GM12873 (cell line): ENCODE results near the gene DKKL1.

Experiments used
- TF ChIP-seq, protein P1 (sequence below): IDR thresholded peaks from 2 replicates; pipeline ENCODE4 v1.5.1; 2012; ENCODE audit warnings: low read depth, mild to moderate bottlenecking, moderate library complexity, low read length, control low read depth; ENCODE audit not compliant: insufficient read depth; ENCODE audit errors: missing control alignments

DKKL1 gene

DNA sequence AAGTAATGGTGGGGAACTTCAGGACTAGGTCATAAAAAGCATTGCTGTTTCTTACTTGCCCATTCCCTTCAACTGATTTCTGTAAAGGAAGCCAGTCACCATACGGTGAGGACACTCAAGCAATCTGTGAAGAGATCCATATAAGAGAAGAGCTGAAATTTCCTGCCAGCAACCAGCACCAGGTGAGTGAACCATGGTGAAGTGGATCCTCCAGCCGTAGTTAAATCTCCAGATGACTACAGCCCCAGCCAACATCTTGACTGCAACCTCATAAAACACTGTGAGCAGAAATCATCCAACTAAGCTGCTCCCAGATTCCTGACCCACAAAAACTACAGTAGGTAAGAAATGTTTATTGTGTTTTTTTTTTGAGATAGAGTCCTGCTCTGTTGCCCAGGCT lies 34.9 kb upstream of the DKKL1 start:
- TF ChIP-seq, protein P1, sequence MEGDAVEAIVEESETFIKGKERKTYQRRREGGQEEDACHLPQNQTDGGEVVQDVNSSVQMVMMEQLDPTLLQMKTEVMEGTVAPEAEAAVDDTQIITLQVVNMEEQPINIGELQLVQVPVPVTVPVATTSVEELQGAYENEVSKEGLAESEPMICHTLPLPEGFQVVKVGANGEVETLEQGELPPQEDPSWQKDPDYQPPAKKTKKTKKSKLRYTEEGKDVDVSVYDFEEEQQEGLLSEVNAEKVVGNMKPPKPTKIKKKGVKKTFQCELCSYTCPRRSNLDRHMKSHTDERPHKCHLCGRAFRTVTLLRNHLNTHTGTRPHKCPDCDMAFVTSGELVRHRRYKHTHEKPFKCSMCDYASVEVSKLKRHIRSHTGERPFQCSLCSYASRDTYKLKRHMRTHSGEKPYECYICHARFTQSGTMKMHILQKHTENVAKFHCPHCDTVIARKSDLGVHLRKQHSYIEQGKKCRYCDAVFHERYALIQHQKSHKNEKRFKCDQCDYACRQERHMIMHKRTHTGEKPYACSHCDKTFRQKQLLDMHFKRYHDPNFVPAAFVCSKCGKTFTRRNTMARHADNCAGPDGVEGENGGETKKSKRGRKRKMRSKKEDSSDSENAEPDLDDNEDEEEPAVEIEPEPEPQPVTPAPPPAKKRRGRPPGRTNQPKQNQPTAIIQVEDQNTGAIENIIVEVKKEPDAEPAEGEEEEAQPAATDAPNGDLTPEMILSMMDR: no peak

DNA sequence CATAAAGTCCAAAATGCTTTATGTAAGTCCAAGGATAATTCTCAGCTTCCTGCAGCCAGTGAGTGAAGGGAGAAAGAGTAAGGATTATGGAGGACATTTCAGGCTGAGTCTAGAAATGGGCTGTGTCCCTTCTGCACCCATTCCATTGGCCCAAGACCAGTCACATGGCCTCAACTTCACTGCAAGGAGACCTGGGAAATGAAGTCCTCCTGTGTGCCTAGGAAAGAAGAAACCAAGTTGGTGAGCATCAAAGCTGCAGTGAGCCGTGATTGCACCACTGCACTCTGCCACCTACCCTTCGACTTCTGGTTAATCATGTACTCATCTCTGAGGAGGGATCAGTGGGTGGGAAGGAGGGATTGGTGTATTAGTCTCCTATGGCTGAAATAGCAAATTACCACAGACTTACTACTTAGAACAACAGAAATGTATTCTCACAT lies 32.0 kb upstream of the DKKL1 start:
- TF ChIP-seq, protein P1: no peak

DNA sequence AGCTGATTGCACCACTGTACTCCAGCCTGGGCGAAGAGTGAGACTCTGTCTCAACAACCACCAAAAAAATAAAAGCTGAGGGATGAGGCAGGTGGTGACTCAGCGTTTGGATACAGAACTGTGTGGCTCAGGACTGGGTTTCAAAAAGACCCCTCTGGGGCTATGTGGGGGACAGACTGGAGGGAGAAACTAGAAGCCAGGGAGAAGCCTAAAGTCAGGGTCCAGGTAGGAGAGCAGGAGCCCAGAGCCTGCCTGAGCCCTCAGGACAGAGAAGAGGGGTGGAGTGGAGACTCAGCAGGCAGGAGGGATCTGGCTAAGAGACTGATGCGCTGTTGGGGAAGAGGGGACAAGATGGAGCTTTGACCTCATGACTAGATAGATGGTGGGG lies 30.3 kb upstream of the DKKL1 start:
- TF ChIP-seq, protein P1: no peak

DNA sequence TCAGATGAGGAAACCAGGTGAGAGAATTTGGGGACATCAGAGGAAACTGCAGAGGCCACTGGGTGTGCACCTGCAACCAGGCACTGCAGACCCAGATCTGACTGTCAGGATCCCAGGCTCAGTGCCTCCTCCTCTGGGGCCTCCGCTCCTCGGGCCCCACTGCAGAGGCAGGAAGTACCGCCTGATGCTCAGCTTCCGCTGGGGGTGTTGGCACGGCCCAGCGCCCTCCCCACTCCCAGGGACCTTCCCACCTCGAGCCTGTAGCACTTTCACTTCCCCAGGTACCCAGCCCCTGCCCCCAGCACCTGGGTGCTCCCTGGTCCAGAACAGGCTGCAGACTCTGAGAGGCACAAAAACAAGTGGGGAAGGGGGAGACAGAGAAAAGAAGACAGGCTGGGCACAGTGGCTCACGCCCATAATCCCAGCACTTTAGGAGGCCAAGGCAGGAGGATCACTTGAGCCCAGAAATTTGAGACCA lies 29.8 kb upstream of the DKKL1 start:
- TF ChIP-seq, protein P1: no peak

DNA sequence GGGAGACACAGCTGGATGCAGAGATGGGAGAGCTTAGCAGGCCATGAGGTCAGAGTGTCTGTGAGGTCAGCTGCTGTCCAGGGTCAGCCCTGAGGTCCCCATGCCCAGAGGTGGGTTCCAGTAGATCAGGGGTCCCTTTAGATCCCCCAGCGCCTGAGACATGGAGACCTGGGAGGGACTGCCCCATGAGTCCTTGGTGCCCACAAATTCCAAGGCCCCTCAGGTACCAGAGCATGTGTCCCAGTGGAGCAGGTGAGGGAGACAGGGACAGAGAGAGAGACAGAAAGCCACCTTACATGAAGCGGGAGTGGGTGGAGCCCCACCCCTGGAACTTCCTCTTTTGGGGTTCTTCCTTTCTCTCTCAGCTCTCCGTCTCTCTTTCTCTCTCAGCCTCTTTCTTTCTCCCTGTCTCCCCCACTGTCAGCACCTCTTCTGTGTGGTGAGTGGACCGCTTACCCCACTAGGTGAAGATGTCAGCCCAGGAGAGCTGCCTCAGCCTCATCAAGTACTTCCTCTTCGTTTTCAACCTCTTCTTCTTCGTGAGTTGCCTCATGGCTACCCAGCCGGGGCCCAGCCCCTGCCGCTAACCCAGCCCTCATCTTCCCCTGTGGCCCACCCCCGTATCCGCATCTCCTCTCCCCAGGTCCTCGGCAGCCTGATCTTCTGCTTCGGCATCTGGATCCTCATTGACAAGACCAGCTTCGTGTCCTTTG lies 28.4 kb upstream of the DKKL1 start, which contains the start of gene CD37:
Gene CD37, plus strand, starts transcription at position 336 of the 713 bp plus-strand sequence. Its CDS starts 135 bp downstream, at position 471.
- TF ChIP-seq, protein P1: no peak

DNA sequence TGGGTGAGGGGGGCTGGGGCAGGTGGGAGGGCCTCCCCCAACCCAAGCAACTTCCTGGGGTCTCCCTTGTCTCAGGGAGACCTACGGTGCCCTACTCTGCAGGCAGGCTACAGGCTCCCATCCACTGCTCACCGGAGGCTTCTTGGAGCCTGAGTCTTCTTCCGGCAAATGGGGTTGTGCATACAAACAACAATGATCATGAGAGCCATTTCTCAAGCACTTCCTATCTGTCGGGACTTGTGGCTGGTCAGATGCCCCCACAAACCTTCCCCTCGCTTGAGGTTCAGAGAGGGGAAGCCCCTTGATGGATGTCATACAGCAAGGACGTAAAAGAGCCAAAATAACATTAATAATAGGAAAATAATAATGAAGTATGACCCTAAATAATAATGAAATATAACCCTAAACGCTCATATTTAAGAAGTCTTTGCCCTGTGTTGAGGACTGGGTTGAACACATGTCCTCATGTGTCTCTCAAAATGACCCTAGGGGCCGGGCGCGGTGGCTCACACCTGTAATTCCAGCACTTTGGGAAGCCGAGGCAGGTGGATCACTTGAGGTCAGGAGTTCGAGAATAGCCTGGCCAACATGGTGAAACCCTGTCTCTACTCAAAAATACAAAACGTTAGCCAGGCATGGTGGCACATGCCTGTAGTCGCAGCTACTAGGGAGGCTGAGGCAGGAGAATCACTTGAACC lies 27.7 kb upstream of the DKKL1 start:
- TF ChIP-seq, protein P1: no peak

DNA sequence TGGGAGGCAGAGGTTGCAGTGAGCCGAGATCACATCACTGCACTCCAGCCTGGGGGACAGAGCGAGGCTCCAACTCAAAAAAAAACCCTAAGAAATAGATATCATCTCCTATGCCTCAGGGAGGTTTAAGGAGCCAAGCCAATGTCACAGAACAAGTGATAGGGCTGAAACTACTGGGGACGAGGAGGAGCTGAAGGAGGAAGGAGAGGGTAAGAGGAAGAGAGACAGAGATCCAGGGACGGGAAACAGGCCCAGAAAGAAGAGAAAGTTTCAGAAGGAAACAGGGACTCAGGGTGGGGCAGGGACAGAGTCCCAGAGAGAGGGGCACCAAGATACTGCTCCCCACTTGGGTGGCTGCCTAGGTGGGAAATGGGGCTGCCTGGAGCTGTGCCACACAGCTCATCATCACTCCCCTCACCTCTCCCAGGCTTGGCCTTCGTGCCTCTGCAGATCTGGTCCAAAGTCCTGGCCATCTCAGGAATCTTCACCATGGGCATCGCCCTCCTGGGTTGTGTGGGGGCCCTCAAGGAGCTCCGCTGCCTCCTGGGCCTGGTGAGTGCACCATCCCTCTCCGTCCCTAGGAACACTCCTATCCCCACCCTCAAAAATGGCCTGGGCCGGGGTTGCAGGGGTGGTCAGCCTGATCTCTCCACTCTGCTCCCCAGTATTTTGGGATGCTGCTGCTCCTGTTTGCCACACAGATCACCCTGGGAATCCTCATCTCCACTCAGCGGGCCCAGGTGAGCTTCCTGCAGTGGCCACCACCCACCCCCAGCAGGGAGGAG lies 27.0 kb upstream of the DKKL1 start:
- TF ChIP-seq, protein P1: no peak
